IPS-11a (cell line): ENCODE results near the gene OR2A1.
"Not testable (repeated sequence)": the region's sequence is repeated elsewhere in the genome, so short reads cannot be mapped to it uniquely, and the experiment has no call there.

Experiments used
- H3K4me3 ChIP-seq: one replicate; pipeline ENCODE4 v1.5.1; 2013; ENCODE audit warnings: low read depth, low read length, control low read depth

OR2A1 gene

DNA sequence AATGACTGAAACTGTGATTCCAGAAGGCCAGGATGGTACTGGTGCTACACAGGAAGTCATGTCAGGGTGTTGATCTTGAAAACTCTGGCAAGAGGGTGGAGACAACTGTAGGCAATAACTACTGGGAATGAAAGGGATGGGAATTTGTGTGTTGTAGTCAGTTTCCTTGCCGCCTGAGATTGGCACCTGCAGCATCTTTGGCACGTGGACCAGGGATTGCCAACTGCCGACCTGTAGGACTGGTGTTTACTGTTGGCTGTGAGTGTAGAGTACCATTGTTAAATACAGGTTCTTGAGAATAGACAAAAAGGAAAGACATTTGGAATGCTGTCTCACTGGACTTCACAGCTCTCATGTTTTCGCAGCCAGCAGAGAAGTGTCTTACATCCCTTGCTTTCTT, 11.1 kb downstream of the OR2A1 start:
- H3K4me3 ChIP-seq: not testable (repeated sequence)

DNA sequence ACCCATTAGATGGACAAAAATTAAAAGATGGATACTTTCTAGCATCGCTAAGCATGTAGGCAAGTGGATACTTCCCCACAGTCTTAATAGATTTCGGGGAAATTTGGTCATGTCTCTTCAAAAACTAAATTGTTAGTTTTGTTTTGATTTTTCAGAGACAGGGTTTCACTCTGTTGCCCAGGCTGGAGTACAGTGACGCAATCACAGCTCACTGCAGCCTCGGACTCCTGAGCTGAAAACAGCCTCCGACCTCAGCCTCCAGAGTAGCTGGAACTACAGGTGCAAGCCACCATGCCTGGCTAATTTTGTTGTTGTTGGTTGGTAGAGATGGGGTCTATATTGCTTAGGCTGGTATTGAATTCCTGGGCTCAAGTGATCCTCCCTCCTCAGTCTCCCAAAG, 13.6 kb downstream of the OR2A1 start:
- H3K4me3 ChIP-seq: not testable (repeated sequence)

DNA sequence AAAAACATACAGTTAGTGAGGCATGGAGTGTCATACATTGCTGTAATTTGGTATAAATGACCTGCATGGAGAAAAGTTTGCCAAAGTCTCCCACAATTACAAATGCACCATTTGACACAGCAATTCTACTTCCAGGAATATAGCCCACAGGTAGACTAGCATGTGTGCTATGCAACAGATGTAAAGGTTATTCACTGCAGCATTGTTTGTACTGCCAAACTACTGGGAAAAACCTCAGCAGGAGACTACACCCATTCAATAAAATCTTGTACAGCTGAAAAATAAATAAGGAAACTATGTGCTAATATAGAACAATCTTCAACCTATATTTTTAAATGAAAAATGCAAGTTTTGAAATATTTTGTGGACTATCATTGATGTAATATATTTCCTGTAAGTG, 17.8 kb downstream of the OR2A1 start:
- not testable (repeated sequence) for H3K4me3 ChIP-seq

DNA sequence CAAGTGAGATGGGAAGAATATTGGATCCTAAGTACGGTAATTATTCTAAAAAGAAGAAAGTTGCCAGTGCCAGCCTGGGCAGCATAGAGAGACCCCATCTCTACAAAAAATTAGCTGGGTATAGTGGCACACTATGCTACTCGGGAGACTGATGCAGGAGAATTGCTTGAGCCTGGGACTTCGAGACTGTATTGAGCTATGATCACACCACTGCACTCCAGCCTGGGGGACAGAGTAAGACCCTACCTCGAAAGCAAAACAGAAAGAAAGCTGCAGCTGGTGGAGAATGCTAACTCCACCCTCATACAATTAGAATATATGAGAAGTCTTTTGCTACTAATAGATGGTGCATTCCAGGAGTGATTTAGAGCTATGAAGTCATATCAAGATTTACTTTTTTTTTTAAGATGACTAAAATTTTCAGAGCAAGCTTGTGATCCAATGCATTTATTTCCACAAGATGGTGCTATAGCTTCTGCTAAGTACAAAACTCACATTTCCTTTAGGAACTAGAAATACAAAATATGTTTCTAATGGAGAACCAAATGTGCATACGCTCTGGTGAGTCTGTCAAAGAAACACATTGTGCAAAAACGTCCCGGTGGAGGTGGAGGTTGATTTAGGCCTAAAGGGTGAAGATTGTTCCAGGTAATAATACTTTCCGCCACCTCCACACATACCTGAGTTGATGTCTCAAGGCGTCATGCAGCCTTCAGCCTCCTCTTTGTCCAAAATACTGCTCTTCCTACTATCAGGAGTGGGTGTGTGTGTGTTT, 19.2 kb downstream of the OR2A1 start:
- H3K4me3 ChIP-seq: not testable (repeated sequence)

DNA sequence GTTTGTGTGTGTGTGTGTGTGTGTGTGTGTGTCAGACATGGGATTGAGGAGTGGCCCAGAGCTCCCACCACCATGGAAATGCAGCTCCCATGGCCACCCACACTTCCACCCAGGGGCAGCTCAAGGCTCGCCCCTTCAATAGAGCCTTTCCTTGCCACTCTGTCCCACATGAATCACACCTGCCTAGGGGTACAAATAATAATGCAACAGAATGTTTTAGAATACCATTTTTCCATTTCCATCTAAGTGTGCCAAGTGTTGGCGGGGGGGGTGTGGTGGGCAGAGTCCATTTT, 19.7 kb downstream of the OR2A1 start:
- not testable (repeated sequence) for H3K4me3 ChIP-seq

DNA sequence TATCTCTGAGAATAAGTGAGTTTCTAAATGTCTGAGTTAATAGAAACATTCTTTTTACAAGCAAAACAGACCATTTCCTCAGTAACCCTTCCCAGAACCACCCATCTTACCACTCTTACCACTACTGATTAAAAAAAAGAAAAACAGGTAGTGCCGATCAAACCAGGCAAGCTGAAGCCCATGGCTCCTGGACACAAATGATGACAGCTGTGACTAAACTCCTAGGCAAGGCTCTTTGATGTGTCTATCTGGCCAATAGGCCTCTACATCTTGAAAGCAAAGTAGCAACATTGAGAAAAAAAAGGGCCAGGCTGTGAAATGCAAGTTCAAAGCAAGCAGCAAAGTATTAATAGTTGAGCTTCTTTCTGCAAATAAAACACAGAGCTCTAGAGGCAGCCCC, 36.4 kb downstream of the OR2A1 start:
- H3K4me3 ChIP-seq: not testable (repeated sequence)

DNA sequence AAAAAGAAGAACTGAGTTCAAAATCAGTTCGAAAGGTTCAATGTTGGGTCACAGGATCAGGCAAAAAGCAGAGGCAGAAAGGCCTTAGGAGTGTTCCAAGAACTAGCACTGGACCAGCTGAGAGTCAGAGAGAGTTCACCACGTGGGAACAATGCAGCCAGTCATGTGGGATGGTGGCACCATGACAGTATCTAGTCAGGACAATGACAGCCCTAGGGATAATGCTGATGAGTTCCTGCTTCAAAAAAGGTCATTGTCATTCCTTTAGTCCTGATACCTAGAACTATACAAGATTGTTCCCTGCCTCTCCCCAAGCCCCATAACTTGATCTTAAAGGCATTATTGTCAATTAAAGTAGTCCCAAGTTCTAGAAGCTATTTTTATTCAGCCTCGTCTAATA, 39.4 kb downstream of the OR2A1 start:
- not testable (repeated sequence) for H3K4me3 ChIP-seq

DNA sequence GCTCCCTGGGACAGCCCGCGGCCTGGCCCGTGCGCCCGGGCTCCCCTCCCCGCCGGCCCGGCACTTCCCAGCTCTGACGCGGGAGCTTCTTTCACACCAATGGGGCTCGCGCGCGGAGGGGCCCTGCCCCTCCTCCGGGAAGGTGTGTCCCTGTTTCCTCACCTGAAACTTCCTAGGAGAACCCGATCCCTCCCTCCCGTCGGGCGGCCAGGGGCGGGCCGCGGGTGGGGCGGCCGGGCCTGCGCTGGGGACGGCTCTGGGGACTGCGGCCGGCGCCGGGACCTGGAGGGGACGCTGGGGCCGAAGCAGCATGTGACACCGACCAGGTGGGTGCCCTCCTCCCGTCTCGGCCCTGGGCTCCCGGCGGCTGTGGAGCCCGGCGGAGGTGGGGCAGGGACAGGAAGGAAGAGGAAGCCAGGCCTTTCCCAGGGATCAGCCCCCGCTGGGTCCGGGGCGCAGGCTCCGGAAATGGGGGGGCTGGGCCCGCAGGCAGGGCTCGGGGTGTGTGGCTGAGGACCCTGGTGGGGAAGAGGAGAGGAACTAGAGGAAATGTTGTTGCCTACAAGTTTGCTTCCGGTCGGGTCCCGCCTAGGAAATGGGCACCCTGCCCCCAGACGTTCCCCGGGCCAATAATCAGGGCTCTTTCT, 43.1 kb downstream of the OR2A1 start, which contains the start of gene ARHGEF5:
TSS of gene ARHGEF5 (plus strand) at position 227 of the 647 bp plus-strand sequence. CDS start 7,268 bp downstream, outside the sequence.
- H3K4me3 ChIP-seq: not testable (repeated sequence)

DNA sequence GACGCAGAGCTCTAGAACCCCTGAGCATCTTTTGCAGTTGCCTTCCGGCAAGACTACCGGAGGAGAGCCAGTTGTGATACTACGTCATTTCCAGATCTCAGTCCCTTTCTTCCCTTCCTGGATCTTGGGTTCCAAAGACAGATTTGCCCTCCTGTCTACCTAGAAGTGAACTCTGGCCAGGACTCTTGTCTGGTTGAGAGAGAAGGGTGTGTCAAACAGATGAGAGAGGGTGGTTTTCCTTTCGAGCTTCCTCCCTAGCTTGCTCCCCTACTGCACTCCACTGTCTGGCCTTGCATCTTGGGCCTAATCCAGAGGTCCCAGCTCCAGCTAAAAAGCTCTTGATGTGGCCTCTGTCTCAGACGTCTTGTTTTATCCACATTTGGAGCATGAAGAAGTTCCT, 44.0 kb downstream of the OR2A1 start:
- not testable (repeated sequence) for H3K4me3 ChIP-seq

DNA sequence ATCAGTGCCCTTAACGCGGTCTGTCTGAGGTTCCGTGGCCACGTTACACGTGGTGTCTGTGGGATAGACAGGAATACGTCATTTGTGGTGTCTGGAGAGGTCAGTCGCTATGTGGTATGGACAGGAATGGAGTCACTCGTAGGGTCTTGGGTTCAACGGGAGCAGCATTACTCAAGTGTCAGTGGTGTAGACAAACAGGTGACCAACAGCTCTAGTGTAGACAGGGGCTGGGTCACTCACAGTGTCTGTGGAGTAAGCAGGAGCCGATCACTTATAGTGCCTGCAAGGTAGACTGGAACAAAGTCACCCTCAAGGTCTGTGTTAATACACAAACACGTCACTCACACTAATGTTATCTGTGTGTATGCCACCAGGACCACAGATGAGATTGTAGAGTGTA, 44.6 kb downstream of the OR2A1 start:
- H3K4me3 ChIP-seq: not testable (repeated sequence)

DNA sequence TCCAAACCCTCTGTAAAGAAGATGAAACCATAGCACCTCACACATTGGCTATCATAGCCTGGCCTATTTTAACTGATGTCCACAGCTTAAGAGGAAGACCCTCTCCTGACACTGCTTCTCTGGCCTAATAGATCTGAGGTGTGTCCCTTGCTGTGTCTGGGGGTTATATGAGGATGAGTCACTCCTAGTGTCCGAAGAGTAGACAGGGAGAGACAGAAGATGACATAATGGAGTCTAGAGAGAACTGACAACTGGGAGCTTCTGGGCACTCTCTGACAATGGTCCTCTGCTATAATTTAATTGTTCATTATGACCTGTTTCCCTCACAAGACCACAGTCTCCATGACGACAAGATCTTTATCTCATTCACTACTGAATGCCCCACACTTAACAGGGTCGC, 49.8 kb downstream of the OR2A1 start:
- H3K4me3 ChIP-seq: not testable (repeated sequence)

DNA sequence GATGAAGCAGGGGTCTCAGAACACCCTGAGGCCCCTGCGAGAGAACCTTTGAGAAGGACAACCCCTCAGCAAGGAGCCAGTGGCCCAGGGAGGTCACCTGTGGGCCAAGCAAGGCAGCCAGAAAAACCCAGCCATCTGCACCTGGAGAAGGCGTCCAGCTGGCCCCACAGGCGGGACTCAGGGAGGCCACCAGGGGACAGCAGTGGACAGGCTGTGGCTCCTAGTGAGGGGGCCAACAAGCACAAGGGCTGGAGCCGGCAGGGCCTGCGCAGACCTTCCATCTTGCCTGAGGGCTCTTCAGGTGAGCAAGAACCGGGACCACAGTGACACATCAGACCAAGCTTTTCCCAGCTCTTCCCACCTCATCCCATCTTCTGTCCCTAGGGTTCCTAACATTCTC, 53.3 kb downstream of the OR2A1 start:
- H3K4me3 ChIP-seq: not testable (repeated sequence)

DNA sequence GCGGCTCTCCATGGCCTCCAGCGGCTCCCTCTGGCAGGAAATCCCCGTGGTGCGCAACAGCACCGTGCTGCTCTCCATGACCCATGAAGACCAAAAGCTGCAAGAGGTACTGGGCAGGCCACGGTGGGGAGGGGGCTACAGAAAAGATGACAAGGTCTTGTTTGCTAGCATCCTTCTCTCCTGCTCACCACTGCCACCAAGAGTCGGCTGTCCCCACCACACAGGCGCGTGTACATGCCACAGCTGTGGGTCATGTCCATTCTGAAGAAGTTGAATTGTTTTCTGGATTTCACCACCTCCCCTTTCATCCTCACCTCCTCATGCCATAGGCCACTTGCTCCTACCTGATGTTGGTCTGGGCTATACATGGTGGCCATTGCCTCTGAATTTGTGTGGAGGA, 55.0 kb downstream of the OR2A1 start:
- not testable (repeated sequence) for H3K4me3 ChIP-seq

DNA sequence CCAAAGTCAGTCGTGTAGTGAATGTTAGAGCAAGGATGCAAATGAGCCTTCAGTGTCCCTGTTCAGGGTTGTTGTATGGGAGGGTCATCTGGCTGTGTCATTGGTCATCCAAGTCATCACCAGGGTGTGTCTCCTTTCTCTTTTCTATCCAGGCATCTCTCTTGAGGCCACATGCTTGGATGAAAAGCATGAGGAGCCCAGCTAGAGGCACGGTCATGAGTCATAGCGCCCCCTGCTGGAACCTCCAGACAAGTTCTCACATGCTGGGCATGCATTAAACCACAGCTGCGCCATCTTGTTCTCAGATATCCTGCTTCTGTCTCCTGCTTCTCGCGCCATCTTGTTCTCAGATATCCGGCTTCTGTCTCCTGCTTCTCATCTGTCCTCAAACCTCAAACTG, 57.0 kb downstream of the OR2A1 start:
- H3K4me3 ChIP-seq: not testable (repeated sequence)
